Measurements from ENCODE around the gene SCGB1A1.

DNA sequence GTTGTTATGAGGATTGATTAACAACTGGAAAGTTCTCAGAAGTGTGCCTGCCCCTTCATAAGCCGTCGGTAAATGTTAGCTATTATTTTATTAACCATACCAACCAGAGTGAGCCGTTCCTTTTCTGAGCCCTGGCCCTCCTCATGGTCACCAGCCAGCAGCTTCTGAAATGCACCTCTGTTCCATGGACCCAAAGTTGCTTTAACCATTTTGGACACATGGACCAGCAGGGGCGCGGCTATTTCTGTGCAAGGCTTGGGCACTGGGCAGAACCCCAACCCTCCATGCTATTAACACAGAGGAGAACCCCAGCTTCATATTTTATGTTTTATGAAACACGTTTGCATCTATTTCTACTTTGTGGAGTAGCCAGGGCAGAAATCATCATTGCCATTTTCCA is 18.6 kb upstream of the SCGB1A1 start:
- TF ChIP-seq, protein P1, sequence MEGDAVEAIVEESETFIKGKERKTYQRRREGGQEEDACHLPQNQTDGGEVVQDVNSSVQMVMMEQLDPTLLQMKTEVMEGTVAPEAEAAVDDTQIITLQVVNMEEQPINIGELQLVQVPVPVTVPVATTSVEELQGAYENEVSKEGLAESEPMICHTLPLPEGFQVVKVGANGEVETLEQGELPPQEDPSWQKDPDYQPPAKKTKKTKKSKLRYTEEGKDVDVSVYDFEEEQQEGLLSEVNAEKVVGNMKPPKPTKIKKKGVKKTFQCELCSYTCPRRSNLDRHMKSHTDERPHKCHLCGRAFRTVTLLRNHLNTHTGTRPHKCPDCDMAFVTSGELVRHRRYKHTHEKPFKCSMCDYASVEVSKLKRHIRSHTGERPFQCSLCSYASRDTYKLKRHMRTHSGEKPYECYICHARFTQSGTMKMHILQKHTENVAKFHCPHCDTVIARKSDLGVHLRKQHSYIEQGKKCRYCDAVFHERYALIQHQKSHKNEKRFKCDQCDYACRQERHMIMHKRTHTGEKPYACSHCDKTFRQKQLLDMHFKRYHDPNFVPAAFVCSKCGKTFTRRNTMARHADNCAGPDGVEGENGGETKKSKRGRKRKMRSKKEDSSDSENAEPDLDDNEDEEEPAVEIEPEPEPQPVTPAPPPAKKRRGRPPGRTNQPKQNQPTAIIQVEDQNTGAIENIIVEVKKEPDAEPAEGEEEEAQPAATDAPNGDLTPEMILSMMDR (IDR thresholded peaks at IDR 0.05; ENCODE audit: low read depth, low read length, missing input control): no peak
- TF ChIP-seq, protein P2, sequence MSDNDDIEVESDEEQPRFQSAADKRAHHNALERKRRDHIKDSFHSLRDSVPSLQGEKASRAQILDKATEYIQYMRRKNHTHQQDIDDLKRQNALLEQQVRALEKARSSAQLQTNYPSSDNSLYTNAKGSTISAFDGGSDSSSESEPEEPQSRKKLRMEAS (IDR thresholded peaks at IDR 0.05): no peak

Measured in liver (tissue), 2 donors.